ENCODE data around the gene DUSP7. TPM values are rescaled to one million over a fixed set of nuclear protein-coding genes. Genes with fewer than 3 reads are reported as not detected.

Gene DUSP7
- total RNA-seq, 4 donors from 2014 or later = 2.2 to 8.2 (median 6.2) TPM

DNA sequence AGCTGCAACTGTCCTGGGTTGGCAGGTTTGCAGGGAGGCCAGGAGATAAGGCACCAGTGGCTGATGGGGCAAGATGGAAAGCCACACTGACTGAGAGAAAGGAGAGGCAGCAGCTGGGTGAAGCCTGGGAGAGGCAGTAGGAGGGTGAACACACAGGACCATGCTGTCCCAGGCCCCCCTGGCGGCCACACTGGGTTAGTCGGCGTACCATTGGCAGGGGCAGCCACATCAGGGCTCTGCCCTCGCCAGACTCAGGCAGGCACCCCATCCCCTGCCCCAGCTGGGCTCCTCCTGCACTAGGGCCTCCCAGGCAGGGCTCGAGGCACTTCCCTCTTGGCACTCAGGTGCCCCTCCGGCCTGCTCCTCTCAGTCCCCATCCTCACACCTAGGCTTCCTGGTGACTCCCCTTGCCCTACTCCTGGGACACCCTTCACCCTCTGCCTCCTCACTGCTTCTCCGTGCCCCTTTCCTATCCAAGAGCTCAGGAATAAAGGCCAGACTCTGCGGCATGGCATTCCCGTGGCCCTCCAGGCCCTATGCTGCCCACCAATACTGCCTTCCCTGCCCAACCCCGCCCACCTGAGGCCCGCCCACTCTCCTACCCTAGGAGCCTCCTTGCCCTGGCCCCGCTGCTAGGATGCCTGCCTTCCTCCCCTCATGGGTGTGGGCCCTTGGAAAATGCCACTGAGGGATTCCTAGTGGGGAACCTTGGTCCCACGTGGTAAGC is 28.7 kb upstream of the DUSP7 start:
- Histone ChIP-seq H3K27me3 (no peaks in the 10 kb centered on the region), H3K9me3 (no peaks in the 10 kb centered on the region), H3K4me3 (no peak overlapping the region), H3K4me1 (peaks cover 0 to 14% (median 0%) of the 10 kb centered on the region in 4 donors), H3K36me3 (no peaks in the 10 kb centered on the region), H3K27ac (no peak overlapping the region)
- intact Hi-C loops (cut with DNase I; ENCODE audit: low total_unique reads) (no loop called here), in situ Hi-C loops (cut with MboI; ENCODE audit: low pct_ligation_motif_present in 1 of 4, low pct_unique_long_range_greater_than_20kb in 1 of 4, low sequenced_read_pairs in 3 of 4) (no loop called here)
- DNase-seq = no peak
- TF ChIP-seq, protein P1, sequence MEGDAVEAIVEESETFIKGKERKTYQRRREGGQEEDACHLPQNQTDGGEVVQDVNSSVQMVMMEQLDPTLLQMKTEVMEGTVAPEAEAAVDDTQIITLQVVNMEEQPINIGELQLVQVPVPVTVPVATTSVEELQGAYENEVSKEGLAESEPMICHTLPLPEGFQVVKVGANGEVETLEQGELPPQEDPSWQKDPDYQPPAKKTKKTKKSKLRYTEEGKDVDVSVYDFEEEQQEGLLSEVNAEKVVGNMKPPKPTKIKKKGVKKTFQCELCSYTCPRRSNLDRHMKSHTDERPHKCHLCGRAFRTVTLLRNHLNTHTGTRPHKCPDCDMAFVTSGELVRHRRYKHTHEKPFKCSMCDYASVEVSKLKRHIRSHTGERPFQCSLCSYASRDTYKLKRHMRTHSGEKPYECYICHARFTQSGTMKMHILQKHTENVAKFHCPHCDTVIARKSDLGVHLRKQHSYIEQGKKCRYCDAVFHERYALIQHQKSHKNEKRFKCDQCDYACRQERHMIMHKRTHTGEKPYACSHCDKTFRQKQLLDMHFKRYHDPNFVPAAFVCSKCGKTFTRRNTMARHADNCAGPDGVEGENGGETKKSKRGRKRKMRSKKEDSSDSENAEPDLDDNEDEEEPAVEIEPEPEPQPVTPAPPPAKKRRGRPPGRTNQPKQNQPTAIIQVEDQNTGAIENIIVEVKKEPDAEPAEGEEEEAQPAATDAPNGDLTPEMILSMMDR (IDR thresholded peaks at IDR 0.05) = no peak
- no peak for TF ChIP-seq EP300 (IDR thresholded peaks at IDR 0.05; ENCODE audit: low read depth)
- TF ChIP-seq POLR2A (IDR thresholded peaks at IDR 0.05) = no peak
- no peak for TF ChIP-seq POLR2AphosphoS5 (IDR thresholded peaks at IDR 0.05)
- WGBS, 2 donors (ENCODE audit: low coverage in 1 of 2) = 89 to 100% methylated on average over 1 to 13 of the region's 13 CpGs

DNA sequence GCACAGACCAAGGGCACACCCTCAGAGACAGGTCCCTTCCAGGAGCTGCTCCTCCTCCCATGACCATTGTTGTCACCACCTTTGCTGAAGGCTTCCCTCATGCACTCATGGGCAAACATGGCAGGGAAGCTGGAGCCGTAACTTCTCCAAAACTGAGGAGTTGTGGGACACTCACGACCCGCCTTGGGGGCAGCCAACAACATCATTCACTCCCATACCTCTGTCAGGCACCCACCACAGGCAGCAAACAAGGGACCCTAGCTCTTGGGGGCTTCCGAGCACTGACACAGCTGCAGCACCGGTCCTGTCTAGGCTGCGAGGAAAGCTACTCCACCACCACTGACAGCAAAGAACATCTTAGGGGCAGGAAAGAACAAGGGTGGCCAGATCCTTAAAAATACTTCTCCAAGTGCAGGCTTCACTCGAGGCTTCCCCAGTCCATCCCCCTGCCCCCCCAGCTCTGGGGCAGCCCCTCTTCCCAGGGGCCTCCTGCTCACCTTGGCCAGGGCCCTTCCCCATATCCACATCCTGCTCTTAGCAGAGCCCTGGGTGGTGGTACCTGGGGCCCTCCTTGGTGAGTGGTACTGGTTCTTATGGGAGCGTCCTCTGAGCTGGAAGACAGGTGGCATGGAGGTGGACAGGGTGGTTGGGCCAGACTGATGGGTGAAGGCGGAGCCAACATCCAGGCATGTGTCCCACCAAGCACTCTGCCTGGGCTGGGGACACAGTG is 28.0 kb upstream of the DUSP7 start:
- no peak overlapping the region for H3K27ac ChIP-seq
- no peak for DNase-seq
- H3K27me3 ChIP-seq = no peaks in the 10 kb centered on the region
- intact Hi-C loops (cut with DNase I; ENCODE audit: low total_unique reads) = no loop called here
- no peaks in the 10 kb centered on the region for H3K9me3 ChIP-seq
- no peaks in the 10 kb centered on the region for H3K36me3 ChIP-seq
- TF ChIP-seq EP300 (IDR thresholded peaks at IDR 0.05; ENCODE audit: low read depth) (no peak), POLR2A (IDR thresholded peaks at IDR 0.05) (no peak), POLR2AphosphoS5 (IDR thresholded peaks at IDR 0.05) (no peak)
- TF ChIP-seq, protein P1 (IDR thresholded peaks at IDR 0.05) = no peak
- in situ Hi-C loops (cut with MboI; ENCODE audit: low pct_ligation_motif_present in 1 of 4, low pct_unique_long_range_greater_than_20kb in 1 of 4, low sequenced_read_pairs in 3 of 4) = no loop called here
- 92% methylated on average over 9 of the region's 9 CpGs; no CpG with 5 or more reads in 1 of the 2 donors for WGBS, 2 donors (ENCODE audit: low coverage in 1 of 2)
- H3K4me1 ChIP-seq = peaks cover 0 to 14% (median 0%) of the 10 kb centered on the region in 4 donors
- H3K4me3 ChIP-seq = no peak overlapping the region

DNA sequence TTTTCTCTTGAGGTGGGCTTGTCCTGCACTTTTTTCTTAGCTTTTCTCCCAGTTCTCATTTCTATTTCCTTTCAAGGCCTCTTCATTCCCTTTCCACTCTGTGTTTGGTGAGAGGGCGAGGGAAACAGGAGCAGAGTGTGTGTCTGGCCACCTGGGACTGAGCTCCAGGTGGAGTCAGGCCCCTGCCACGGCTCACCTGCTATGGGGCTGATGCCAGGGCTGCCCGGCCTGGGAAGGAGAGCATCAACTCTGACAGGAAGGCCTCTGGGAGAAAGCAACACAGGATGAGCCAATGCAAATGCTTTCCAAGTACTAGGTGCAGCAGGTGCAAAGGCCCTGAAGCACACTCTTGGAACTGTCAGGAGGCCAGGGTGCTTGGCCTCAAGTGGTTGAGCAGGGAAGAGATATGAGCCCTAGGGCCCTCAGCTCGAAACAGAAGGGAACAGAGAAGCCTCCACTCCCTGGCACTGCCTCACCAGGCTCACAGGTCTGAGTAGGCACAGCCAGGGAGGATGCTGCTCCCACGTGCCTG is 27.3 kb upstream of the DUSP7 start:
- in situ Hi-C loops (cut with MboI; ENCODE audit: low pct_ligation_motif_present in 1 of 4, low pct_unique_long_range_greater_than_20kb in 1 of 4, low sequenced_read_pairs in 3 of 4) (no loop called here), intact Hi-C loops (cut with DNase I; ENCODE audit: low total_unique reads) (no loop called here)
- no peak overlapping the region for H3K4me3 ChIP-seq
- H3K27me3 ChIP-seq = no peaks in the 10 kb centered on the region
- WGBS, 2 donors (ENCODE audit: low coverage in 1 of 2) = 93 to 100% methylated on average over 1 to 5 of the region's 5 CpGs
- TF ChIP-seq POLR2AphosphoS5 (IDR thresholded peaks at IDR 0.05) (no peak), POLR2A (IDR thresholded peaks at IDR 0.05) (no peak), EP300 (IDR thresholded peaks at IDR 0.05; ENCODE audit: low read depth) (no peak)
- TF ChIP-seq, protein P1 (IDR thresholded peaks at IDR 0.05) = no peak
- H3K9me3 ChIP-seq = no peaks in the 10 kb centered on the region
- no peak overlapping the region for H3K27ac ChIP-seq
- peaks cover 0 to 13% (median 0%) of the 10 kb centered on the region in 4 donors for H3K4me1 ChIP-seq
- H3K36me3 ChIP-seq = no peaks in the 10 kb centered on the region
- no peak for DNase-seq

DNA sequence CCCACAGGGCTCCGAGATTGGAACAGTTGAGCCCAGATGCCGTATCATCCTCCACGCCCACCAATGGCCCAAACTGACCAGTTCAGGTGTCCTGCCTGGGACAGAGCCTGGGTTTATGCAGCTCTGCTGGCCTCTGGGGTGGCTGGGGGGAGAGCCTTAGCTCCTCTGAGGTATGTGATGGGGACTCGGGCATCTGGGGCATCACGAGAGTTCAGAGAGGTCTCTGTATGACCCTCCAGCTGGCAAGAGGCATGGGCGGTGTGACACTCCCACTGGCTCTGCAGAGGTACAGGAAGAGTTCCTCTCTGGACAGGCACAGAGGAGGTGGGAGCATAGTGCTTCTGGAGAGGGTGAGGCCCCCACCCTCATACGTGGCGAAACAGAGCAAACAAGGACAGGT is 26.6 kb upstream of the DUSP7 start:
- in situ Hi-C loops (cut with MboI; ENCODE audit: low pct_ligation_motif_present in 1 of 4, low pct_unique_long_range_greater_than_20kb in 1 of 4, low sequenced_read_pairs in 3 of 4) = no loop called here
- Histone ChIP-seq H3K4me3 (no peak overlapping the region), H3K36me3 (no peaks in the 10 kb centered on the region), H3K27me3 (no peaks in the 10 kb centered on the region), H3K4me1 (peaks cover 0 to 7% (median 0%) of the 10 kb centered on the region in 4 donors), H3K9me3 (no peaks in the 10 kb centered on the region), H3K27ac (no peak overlapping the region)
- DNase-seq = no peak
- intact Hi-C loops (cut with DNase I; ENCODE audit: low total_unique reads) = no loop called here
- no peak for TF ChIP-seq POLR2AphosphoS5 (IDR thresholded peaks at IDR 0.05)
- TF ChIP-seq POLR2A (IDR thresholded peaks at IDR 0.05) = no peak
- TF ChIP-seq, protein P1 (IDR thresholded peaks at IDR 0.05) = no peak
- TF ChIP-seq EP300 (IDR thresholded peaks at IDR 0.05; ENCODE audit: low read depth) = no peak
- WGBS, 2 donors (ENCODE audit: low coverage in 1 of 2) = 85% methylated on average over 8 of the region's 8 CpGs; no CpG with 5 or more reads in 1 of the 2 donors

Data from transverse colon (tissue), 4 donors.